Mesenchymal stem cell (in vitro differentiated cells and primary cell): ENCODE measurements around the gene PPP1R14B.

Experiments used
- DNase-seq: peaks from one replicate; pipeline ENCODE4 v3.0.0-alpha.2; 2013
- H2AFZ ChIP-seq: one replicate; pipeline ENCODE4 v1.6.1; 2013; ENCODE audit warnings: low read depth, mild to moderate bottlenecking, control low read depth, inconsistent platforms, low read length, moderate library complexity
- H2AK5ac ChIP-seq: 2 replicates; pipeline ENCODE4 v1.6.1; 2013; ENCODE audit warnings: low read length, moderate library complexity, mild to moderate bottlenecking, inconsistent platforms; ENCODE audit not compliant: severe bottlenecking
- H2BK120ac ChIP-seq: one replicate; pipeline ENCODE4 v1.6.1; 2013; ENCODE audit warnings: low read depth, mild to moderate bottlenecking, inconsistent platforms, low read length, moderate library complexity
- H2BK12ac ChIP-seq, 2 experiments: one replicate each; pipeline ENCODE4 v1.6.1; 2013; ENCODE audit warnings: inconsistent platforms in 2 of 2, low read length in 2 of 2, mild to moderate bottlenecking in 2 of 2, moderate library complexity in 2 of 2, control low read depth in 1 of 2
- H2BK15ac ChIP-seq: one replicate; pipeline ENCODE4 v1.6.1; 2013; ENCODE audit warnings: mild to moderate bottlenecking, low read depth, inconsistent platforms; ENCODE audit not compliant: poor library complexity, severe bottlenecking
- H2BK5ac ChIP-seq: 2 replicates; pipeline ENCODE4 v1.6.1; 2013; ENCODE audit warnings: low read depth, mild to moderate bottlenecking, low read length, control low read depth, inconsistent platforms; ENCODE audit not compliant: poor library complexity, severe bottlenecking
- H3K14ac ChIP-seq, 2 experiments: one replicate each; pipeline ENCODE4 v1.6.1; 2013; ENCODE audit warnings: inconsistent platforms in 2 of 2, low read length in 2 of 2, control low read depth in 1 of 2, mild to moderate bottlenecking in 1 of 2, moderate library complexity in 1 of 2
- H3K18ac ChIP-seq, 2 experiments: one replicate each; pipeline ENCODE4 v1.6.1; 2013; ENCODE audit warnings: inconsistent platforms in 2 of 2, low read length in 2 of 2, control low read depth in 1 of 2, low read depth in 1 of 2, mild to moderate bottlenecking in 1 of 2
- H3K23ac ChIP-seq, 2 experiments: one replicate each; pipeline ENCODE4 v1.6.1; 2013; ENCODE audit warnings: inconsistent platforms in 2 of 2, low read length in 2 of 2, mild to moderate bottlenecking in 2 of 2, moderate library complexity in 2 of 2, control low read depth in 1 of 2
- H3K27ac ChIP-seq: 2 replicates; pipeline ENCODE4 v1.5.1; 2013; ENCODE audit warnings: mild to moderate bottlenecking, moderate library complexity, low read length, control low read depth, inconsistent platforms; ENCODE audit not compliant: poor library complexity, severe bottlenecking
- H3K27me3 ChIP-seq, 2 experiments: 2 replicates each; pipeline versions ENCODE4 v1.6.1 to v1.7.0; 2013; ENCODE audit warnings: low read length in 2 of 2, mild to moderate bottlenecking in 2 of 2, moderate library complexity in 2 of 2, control low read depth in 1 of 2, inconsistent platforms in 1 of 2; ENCODE audit not compliant: control insufficient read depth in 1 of 2, insufficient read depth in 1 of 2
- H3K36me3 ChIP-seq, 2 experiments: 2 replicates each; pipeline versions ENCODE4 v1.6.1 to v1.7.0; 2013; ENCODE audit warnings: low read length in 2 of 2, control low read depth in 1 of 2, inconsistent platforms in 1 of 2, low read depth in 1 of 2, mild to moderate bottlenecking in 1 of 2; ENCODE audit not compliant: insufficient read depth in 2 of 2, control insufficient read depth in 1 of 2
- H3K4ac ChIP-seq, 2 experiments: one replicate each; pipeline ENCODE4 v1.6.1; 2013; ENCODE audit warnings: inconsistent platforms in 2 of 2, low read length in 2 of 2, mild to moderate bottlenecking in 2 of 2, moderate library complexity in 2 of 2, control low read depth in 1 of 2, low read depth in 1 of 2
- H3K4me1 ChIP-seq: 2 replicates; pipeline ENCODE4 v1.6.1; 2013; ENCODE audit warnings: low read depth, low read length, control low read depth; ENCODE audit not compliant: control insufficient read depth, insufficient read depth
- H3K4me2 ChIP-seq: 2 replicates; pipeline ENCODE4 v1.6.1; 2013; ENCODE audit warnings: low read length, mild to moderate bottlenecking, inconsistent platforms; ENCODE audit not compliant: poor library complexity, severe bottlenecking
- H3K4me3 ChIP-seq, 2 experiments: 2 replicates each; pipeline versions ENCODE4 v1.5.1 to v1.7.0; 2013; ENCODE audit warnings: low read length in 2 of 2, mild to moderate bottlenecking in 2 of 2, control low read depth in 1 of 2, low read depth in 1 of 2; ENCODE audit not compliant: insufficient read depth in 1 of 2
- H3K79me1 ChIP-seq: replicated peaks from 2 replicates; pipeline ENCODE4 v1.6.1; 2013; ENCODE audit warnings: mild to moderate bottlenecking, control low read depth, low read length, inconsistent platforms; ENCODE audit not compliant: poor library complexity, severe bottlenecking
- H3K9ac ChIP-seq: 2 replicates; pipeline ENCODE4 v1.7.0; 2013; ENCODE audit warnings: mild to moderate bottlenecking, low read length, moderate library complexity
- H3K9me3 ChIP-seq: 2 replicates; pipeline ENCODE4 v1.7.0; 2013; ENCODE audit warnings: mild to moderate bottlenecking, low read length; ENCODE audit not compliant: control insufficient read depth
- H4K8ac ChIP-seq: one replicate; pipeline ENCODE4 v1.6.1; 2013; ENCODE audit warnings: inconsistent platforms, mild to moderate bottlenecking, low read length, moderate library complexity
- H4K91ac ChIP-seq: one replicate; pipeline ENCODE4 v1.6.1; 2013; ENCODE audit warnings: mild to moderate bottlenecking, low read length, inconsistent platforms
- WGBS: methylation state at CpG from one replicate; pipeline ENCODE4 v1.1.7; 2013; ENCODE audit warnings: mixed read lengths; 5-methylcytosine and 5-hydroxymethylcytosine counted together

PPP1R14B gene

GRCh38 chr11:64290352-64291261, 43.9 kb upstream of the PPP1R14B start:
- no peak overlapping the region for H3K4me3 ChIP-seq

GRCh38 chr11:64289002-64289564, 42.3 kb upstream of the PPP1R14B start:
- peaks cover 34% of the 10 kb centered on the region for H3K4me1 ChIP-seq
- no peak overlapping the region for H3K14ac ChIP-seq
- H2AK5ac ChIP-seq = no peak overlapping the region
- H3K4me2 ChIP-seq = no peak overlapping the region
- H3K27ac ChIP-seq = no peak overlapping the region
- H3K4ac ChIP-seq = no peak overlapping the region
- H3K36me3 ChIP-seq = peaks cover 0 to 28% of the 10 kb centered on the region in 2 experiments
- H3K9me3 ChIP-seq = no peaks in the 10 kb centered on the region
- H3K79me1 ChIP-seq = peaks cover 24% of the 10 kb centered on the region
- DNase-seq = no peak
- H3K27me3 ChIP-seq = peaks cover 32 to 37% of the 10 kb centered on the region in 2 experiments
- no peak overlapping the region for H2BK12ac ChIP-seq
- H2BK120ac ChIP-seq = no peak overlapping the region
- no peak overlapping the region for H2BK5ac ChIP-seq
- H3K23ac ChIP-seq = no peak overlapping the region
- no peak overlapping the region for H3K9ac ChIP-seq
- H3K18ac ChIP-seq = no peak overlapping the region
- no peak overlapping the region for H3K4me3 ChIP-seq
- H4K8ac ChIP-seq = no peak overlapping the region
- H2BK15ac ChIP-seq = no peak overlapping the region
- 89% methylated on average over 11 of the region's 13 CpGs for WGBS
- no peak overlapping the region for H4K91ac ChIP-seq
- no peak overlapping the region for H2AFZ ChIP-seq

More at GRCh38 chr11:64290352-64291261, 43.9 kb upstream of the PPP1R14B start:
- Histone ChIP-seq H3K36me3 (peaks cover 0 to 28% of the 10 kb centered on the region in 2 experiments), H3K4me2 (no peak overlapping the region), H3K4ac (no peak overlapping the region), H4K8ac (no peak overlapping the region), H2AFZ (no peak overlapping the region), H3K9me3 (no peaks in the 10 kb centered on the region), H3K9ac (no peak overlapping the region), H2BK5ac (no peak overlapping the region), H2BK15ac (no peak overlapping the region), H3K27ac (no peak overlapping the region), H3K27me3 (peaks cover 45 to 49% of the 10 kb centered on the region in 2 experiments), H2BK12ac (no peak overlapping the region), H2AK5ac (no peak overlapping the region), H3K79me1 (peaks cover 24% of the 10 kb centered on the region), H3K4me1 (peaks cover 34% of the 10 kb centered on the region), H3K14ac (no peak overlapping the region), H2BK120ac (no peak overlapping the region), H3K18ac (no peak overlapping the region), H4K91ac (no peak overlapping the region), H3K23ac (no peak overlapping the region)
- no peak for DNase-seq
- 46% methylated on average over 10 of the region's 10 CpGs for WGBS

DNA sequence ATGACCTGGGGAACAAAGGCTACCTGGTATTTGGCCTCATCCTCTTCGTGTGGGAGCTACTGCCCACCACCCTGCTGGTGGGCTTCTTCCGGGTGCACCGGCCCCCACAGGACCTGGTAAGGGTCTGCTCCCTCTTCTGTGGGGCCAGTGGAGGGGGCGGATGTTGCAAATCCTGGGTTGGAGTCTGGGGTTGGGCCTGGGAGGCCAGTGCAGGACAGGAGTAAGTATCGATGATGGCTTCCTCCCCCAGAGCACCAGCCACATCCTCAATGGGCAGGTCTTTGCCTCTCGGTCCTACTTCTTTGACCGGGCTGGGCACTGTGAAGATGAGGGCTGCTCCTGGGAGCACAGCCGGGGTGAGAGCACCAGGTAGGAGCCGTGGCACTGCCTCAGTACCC, 41.6 kb upstream of the PPP1R14B start:
- DNase-seq = no peak
- Histone ChIP-seq H2BK12ac (no peak overlapping the region), H3K27me3 (peaks cover 25 to 30% of the 10 kb centered on the region in 2 experiments), H4K91ac (no peak overlapping the region), H2AFZ (no peak overlapping the region), H3K36me3 (peaks cover under 1 to 29% of the 10 kb centered on the region in 2 experiments), H2BK5ac (no peak overlapping the region), H2BK15ac (no peak overlapping the region), H3K4ac (no peak overlapping the region), H3K4me1 (peaks cover 38% of the 10 kb centered on the region), H3K4me2 (no peak overlapping the region), H2BK120ac (no peak overlapping the region), H3K9ac (no peak overlapping the region), H3K9me3 (no peaks in the 10 kb centered on the region), H2AK5ac (no peak overlapping the region), H3K4me3 (no peak overlapping the region), H3K79me1 (peaks cover 29% of the 10 kb centered on the region), H3K23ac (no peak overlapping the region), H3K18ac (no peak overlapping the region), H3K27ac (no peak overlapping the region), H3K14ac (no peak overlapping the region), H4K8ac (no peak overlapping the region)
- 85% methylated on average over 8 of the region's 9 CpGs for WGBS

GRCh38 chr11:64287676-64288352, 41.1 kb upstream of the PPP1R14B start:
- no peak overlapping the region for H3K18ac ChIP-seq
- no peak for DNase-seq
- no peak overlapping the region for H2AK5ac ChIP-seq

More at GRCh38 chr11:64287676-64288352, 41.1 kb upstream of the PPP1R14B start:
- Histone ChIP-seq H2BK5ac (no peak overlapping the region), H3K36me3 (peaks cover 6 to 32% of the 10 kb centered on the region in 2 experiments), H3K79me1 (peaks cover 34% of the 10 kb centered on the region), H3K27ac (no peak overlapping the region), H3K27me3 (peaks cover 19 to 25% of the 10 kb centered on the region in 2 experiments), H3K9me3 (no peaks in the 10 kb centered on the region), H2BK15ac (no peak overlapping the region), H3K14ac (no peak overlapping the region), H3K4ac (no peak overlapping the region), H3K9ac (no peak overlapping the region), H3K23ac (no peak overlapping the region), H2BK12ac (no peak overlapping the region), H2AFZ (no peak overlapping the region), H3K4me3 (no peak overlapping the region), H3K4me1 (peaks cover 41% of the 10 kb centered on the region), H2BK120ac (no peak overlapping the region), H3K4me2 (no peak overlapping the region), H4K91ac (no peak overlapping the region), H4K8ac (no peak overlapping the region)
- WGBS = 96% methylated on average over 33 of the region's 33 CpGs
